ENCODE data around the gene ATG16L2. TPM values are rescaled to one million over a fixed set of nuclear protein-coding genes. Genes with fewer than 3 reads are reported as not detected.

Gene ATG16L2
- total RNA-seq, 4 donors from 2014 or later: 21.7 to 46.5 (median 26.4) TPM

DNA sequence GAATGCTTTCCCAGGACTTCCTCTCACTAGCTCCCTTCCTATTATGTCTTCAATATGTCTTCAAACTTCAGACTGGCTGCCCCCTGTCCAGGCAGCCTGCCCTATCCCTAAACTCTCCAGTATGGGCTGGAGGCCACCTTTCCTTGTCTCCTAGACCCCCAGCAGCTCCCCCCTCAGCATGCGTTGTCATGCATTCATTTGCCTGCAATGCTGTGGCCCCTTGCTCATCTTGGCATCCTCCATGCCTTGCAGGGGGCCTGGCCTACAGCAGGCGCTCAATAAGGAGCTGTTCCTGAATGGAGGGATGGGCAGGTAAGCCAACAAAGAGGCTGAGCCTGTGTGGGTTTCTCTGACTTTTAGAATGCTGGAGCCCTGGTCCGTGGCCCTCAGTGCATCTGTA, 45.6 kb upstream of the ATG16L2 start:
- DNase-seq: no peak
- no peak overlapping the region for H3K4me3 ChIP-seq
- 85 to 100% methylated on average over 1 to 2 of the region's 3 CpGs for WGBS, 2 donors
- H3K27me3 ChIP-seq: no peaks in the 10 kb centered on the region
- peaks cover 0 to 27% (median 0%) of the 10 kb centered on the region in 3 donors for H3K36me3 ChIP-seq
- TF ChIP-seq, protein P1, sequence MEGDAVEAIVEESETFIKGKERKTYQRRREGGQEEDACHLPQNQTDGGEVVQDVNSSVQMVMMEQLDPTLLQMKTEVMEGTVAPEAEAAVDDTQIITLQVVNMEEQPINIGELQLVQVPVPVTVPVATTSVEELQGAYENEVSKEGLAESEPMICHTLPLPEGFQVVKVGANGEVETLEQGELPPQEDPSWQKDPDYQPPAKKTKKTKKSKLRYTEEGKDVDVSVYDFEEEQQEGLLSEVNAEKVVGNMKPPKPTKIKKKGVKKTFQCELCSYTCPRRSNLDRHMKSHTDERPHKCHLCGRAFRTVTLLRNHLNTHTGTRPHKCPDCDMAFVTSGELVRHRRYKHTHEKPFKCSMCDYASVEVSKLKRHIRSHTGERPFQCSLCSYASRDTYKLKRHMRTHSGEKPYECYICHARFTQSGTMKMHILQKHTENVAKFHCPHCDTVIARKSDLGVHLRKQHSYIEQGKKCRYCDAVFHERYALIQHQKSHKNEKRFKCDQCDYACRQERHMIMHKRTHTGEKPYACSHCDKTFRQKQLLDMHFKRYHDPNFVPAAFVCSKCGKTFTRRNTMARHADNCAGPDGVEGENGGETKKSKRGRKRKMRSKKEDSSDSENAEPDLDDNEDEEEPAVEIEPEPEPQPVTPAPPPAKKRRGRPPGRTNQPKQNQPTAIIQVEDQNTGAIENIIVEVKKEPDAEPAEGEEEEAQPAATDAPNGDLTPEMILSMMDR (IDR thresholded peaks at IDR 0.05): no peak
- TF ChIP-seq POLR2A (IDR thresholded peaks at IDR 0.05): no peak
- H3K9me3 ChIP-seq: no peaks in the 10 kb centered on the region
- intact Hi-C loops (cut with DNase I): no loop called here
- H3K27ac ChIP-seq: no peak overlapping the region
- H3K4me1 ChIP-seq: peaks cover 2 to 17% (median 7%) of the 10 kb centered on the region in 3 donors

DNA sequence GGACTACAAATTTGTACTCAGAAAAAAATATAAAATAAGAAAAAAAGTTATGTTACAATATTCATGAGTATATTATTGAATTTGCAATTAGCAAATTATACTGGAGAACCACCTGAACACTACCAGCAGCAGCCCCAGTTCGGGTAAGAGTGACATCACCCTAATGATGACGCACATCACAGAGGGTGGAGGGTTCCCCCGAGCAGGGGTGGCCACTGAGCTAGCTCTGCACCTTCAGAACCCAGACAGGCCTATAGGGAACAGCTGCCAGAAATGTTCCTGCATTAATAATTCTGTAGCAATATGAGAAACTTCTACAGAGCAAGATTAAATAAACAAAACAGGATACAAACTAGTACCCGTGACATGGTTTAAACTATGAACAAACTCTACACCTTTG, 44.5 kb upstream of the ATG16L2 start:
- intact Hi-C loops (cut with DNase I): no loop called here
- no peak overlapping the region for H3K4me3 ChIP-seq
- 68 to 73% methylated on average over 4 of the region's 4 CpGs for WGBS, 2 donors
- TF ChIP-seq, protein P1 (IDR thresholded peaks at IDR 0.05): no peak
- no peak for TF ChIP-seq POLR2A (IDR thresholded peaks at IDR 0.05)
- H3K4me1 ChIP-seq: peaks cover 5 to 21% (median 11%) of the 10 kb centered on the region in 3 donors
- H3K9me3 ChIP-seq: no peaks in the 10 kb centered on the region
- no peak overlapping the region for H3K27ac ChIP-seq
- DNase-seq: no peak
- no peaks in the 10 kb centered on the region for H3K27me3 ChIP-seq
- peaks cover 0 to 27% (median 0%) of the 10 kb centered on the region in 3 donors for H3K36me3 ChIP-seq

- 90% methylated on average over 3 of the region's 3 CpGs for WGBS, 2 donors
- intact Hi-C loops (cut with DNase I): no loop called here
- no peaks in the 10 kb centered on the region for H3K9me3 ChIP-seq
- peaks cover 0 to 27% (median 0%) of the 10 kb centered on the region in 3 donors for H3K36me3 ChIP-seq
- no peak overlapping the region for H3K4me3 ChIP-seq
- no peak for DNase-seq
- TF ChIP-seq, protein P1 (IDR thresholded peaks at IDR 0.05): no peak
- TF ChIP-seq POLR2A (IDR thresholded peaks at IDR 0.05): no peak
- H3K27me3 ChIP-seq: no peaks in the 10 kb centered on the region
- no peak overlapping the region for H3K27ac ChIP-seq
- peaks cover 5 to 26% (median 11%) of the 10 kb centered on the region in 3 donors for H3K4me1 ChIP-seq
Measured at GRCh38 chr11:72770799-72771198, 43.4 kb upstream of the ATG16L2 start.

GRCh38 chr11:72771507-72771906, 42.7 kb upstream of the ATG16L2 start:
- Histone ChIP-seq H3K27me3 (no peaks in the 10 kb centered on the region), H3K36me3 (peaks cover 0 to 27% (median 0%) of the 10 kb centered on the region in 3 donors), H3K4me3 (no peak overlapping the region), H3K9me3 (no peaks in the 10 kb centered on the region), H3K27ac (no peak overlapping the region), H3K4me1 (peaks cover 6 to 32% (median 11%) of the 10 kb centered on the region in 3 donors)
- DNase-seq: no peak
- intact Hi-C loops (cut with DNase I): no loop called here
- no peak for TF ChIP-seq POLR2A (IDR thresholded peaks at IDR 0.05)
- TF ChIP-seq, protein P1 (IDR thresholded peaks at IDR 0.05): no peak
- WGBS, 2 donors: no CpG with 5 or more reads among the region's 4 CpGs

DNA sequence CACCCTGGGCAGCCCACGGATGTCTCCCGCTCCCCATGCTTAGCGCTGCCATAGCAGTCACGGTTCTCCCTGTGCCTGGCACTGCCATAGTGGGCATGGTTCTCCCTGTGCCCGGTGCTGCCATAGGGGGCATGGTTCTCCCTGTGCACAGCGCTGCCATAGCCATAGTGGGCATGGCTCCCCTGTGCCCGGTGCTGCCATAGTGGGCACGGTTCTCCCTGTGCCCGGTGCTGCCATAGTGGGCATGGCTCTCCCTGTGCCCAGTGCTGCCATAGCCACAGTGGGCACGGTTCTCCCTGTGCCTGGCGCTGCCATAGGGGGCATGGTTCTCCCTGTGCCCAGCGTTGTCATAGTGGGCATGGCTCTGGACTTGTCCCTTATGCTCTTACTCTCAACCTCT, 42.2 kb upstream of the ATG16L2 start:
- no peak for TF ChIP-seq POLR2A (IDR thresholded peaks at IDR 0.05)
- TF ChIP-seq, protein P1 (IDR thresholded peaks at IDR 0.05): no peak
- H3K27ac ChIP-seq: no peak overlapping the region
- H3K4me1 ChIP-seq: peaks cover 12 to 38% (median 13%) of the 10 kb centered on the region in 3 donors
- intact Hi-C loops (cut with DNase I): no loop called here
- H3K4me3 ChIP-seq: no peak overlapping the region
- H3K9me3 ChIP-seq: no peaks in the 10 kb centered on the region
- no peaks in the 10 kb centered on the region for H3K27me3 ChIP-seq
- 90 to 93% methylated on average over 4 to 8 of the region's 12 CpGs for WGBS, 2 donors
- no peak for DNase-seq
- H3K36me3 ChIP-seq: peaks cover 0 to 27% (median 0%) of the 10 kb centered on the region in 3 donors

Data from esophagus squamous epithelium (tissue), 5 donors.